GM12865 (cell line): ENCODE measurements around the gene CHP2.

ENCODE experiments used
- DNase-seq: peaks from one replicate; pipeline ENCODE4 v3.0.0; 2010; ENCODE audit warnings: low read depth
- H3K4me3 ChIP-seq: 2 replicates; pipeline ENCODE4 v1.5.1; 2011; ENCODE audit warnings: mild to moderate bottlenecking, low read depth, low read length, control low read depth
- CTCF ChIP-seq: IDR thresholded peaks from 2 replicates; pipeline ENCODE4 v1.5.1; 2011; ENCODE audit warnings: low read length, control low read depth, low read depth, inconsistent platforms; ENCODE audit not compliant: insufficient read depth; ENCODE audit errors: missing control alignments

CHP2 gene

GRCh38 chr16:23754594-23755483 lies at the start of gene CHP2:
CHP2 (plus strand) TSS chr16:23755026; CDS start chr16:23755050, 24 bp downstream.
- no peak for DNase-seq
- no peak within 1 kb of the TSS for H3K4me3 ChIP-seq
- TF ChIP-seq CTCF = no peak

GRCh38 chr16:23705517-23705902 lies 49.3 kb upstream of the CHP2 start:
- TF ChIP-seq CTCF = no peak
- DNase-seq = no peak
- H3K4me3 ChIP-seq = no peak overlapping the region

GRCh38 chr16:23706439-23706838 lies 48.4 kb upstream of the CHP2 start:
- no peak overlapping the region for H3K4me3 ChIP-seq
- no peak for TF ChIP-seq CTCF

GRCh38 chr16:23709536-23709935 lies 45.3 kb upstream of the CHP2 start:
- no peak for DNase-seq
- H3K4me3 ChIP-seq = no peak overlapping the region
- no peak for TF ChIP-seq CTCF

More at GRCh38 chr16:23706439-23706838, 48.4 kb upstream of the CHP2 start:
- DNase-seq = no peak

GRCh38 chr16:23710008-23710407 lies 44.8 kb upstream of the CHP2 start:
- DNase-seq = no peak
- TF ChIP-seq CTCF = no peak

GRCh38 chr16:23710504-23710903 lies 44.3 kb upstream of the CHP2 start:
- no peak for TF ChIP-seq CTCF
- H3K4me3 ChIP-seq = no peak overlapping the region
- DNase-seq = no peak

More at GRCh38 chr16:23710008-23710407, 44.8 kb upstream of the CHP2 start:
- H3K4me3 ChIP-seq = no peak overlapping the region
